Pulmonary artery endothelial cell (primary cell): ENCODE measurements around the gene TKT. TPM values are rescaled to one million over a fixed set of nuclear protein-coding genes. Genes with fewer than 3 reads are reported as not detected.

Experiments used
- DNase-seq: peaks from one replicate; pipeline ENCODE4 v3.0.0-alpha.2; 2011; ENCODE audit warnings: low read depth, low spot score
- total RNA-seq: library from RNA; depleted of rRNA; stranded (reverse); fragments of >200 nt; gene quantifications from 2 replicates; pipeline ENCODE4 v1.2.3, GENCODE V29; 2014

TKT gene
- total RNA-seq, 1 donor from 2014 or later = 702 TPM

GRCh38 chr3:53181528-53181927 lies 74.3 kb downstream of the TKT start:
- no peak for DNase-seq

DNA sequence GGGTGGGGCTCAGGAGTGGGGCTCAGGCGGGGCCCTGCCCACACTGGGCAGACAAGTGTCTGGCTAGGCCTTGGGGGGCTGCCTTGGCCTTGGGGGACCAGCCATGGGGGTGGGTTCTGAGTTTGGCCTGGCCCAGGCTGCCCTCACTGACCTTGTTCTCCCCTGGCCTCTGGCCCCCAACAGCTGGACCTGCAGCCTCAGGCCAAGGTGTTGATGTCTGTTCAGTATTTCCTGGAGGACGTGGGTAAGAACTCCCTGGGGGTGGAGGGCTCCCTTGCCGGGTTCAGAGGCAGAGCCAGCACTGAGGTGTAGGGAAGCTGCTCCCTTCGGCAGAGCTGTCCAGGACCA lies 74.8 kb downstream of the TKT start:
- DNase-seq = no peak

DNA sequence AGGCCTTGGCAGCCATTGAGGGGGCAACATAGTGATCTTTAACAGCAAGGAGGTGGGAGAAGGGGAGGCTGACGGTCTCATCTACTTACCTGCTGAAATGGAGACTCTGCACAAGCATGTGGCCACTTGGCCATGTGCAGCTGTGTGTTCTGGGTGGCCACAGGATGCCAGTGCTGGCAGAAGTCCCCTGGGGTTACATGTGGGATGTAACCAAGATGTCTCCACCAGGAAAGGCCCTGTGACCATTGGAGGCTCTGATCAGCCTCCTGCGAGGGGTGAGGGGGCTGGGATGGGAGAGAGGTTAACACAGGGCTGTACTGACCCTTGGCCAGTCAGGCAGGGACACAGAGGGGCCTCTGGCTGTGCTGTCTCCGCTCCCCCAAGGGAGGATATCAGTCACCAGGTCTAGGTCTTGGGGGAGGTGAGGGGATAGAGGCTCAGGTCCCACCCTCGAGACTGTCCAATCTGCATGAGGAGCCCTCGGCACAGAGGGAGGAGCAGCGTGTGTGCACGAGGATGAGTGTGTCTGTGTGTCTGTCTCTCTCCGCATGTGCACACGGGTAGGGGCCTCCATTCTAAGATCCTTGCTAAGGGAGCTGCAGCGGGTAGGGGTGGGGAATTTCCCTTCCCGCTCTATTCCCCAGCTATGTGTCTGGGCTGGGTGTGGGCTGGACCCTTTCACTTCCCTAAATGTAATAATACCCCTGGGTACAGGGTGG lies 75.4 kb downstream of the TKT start:
- DNase-seq = no peak

DNA sequence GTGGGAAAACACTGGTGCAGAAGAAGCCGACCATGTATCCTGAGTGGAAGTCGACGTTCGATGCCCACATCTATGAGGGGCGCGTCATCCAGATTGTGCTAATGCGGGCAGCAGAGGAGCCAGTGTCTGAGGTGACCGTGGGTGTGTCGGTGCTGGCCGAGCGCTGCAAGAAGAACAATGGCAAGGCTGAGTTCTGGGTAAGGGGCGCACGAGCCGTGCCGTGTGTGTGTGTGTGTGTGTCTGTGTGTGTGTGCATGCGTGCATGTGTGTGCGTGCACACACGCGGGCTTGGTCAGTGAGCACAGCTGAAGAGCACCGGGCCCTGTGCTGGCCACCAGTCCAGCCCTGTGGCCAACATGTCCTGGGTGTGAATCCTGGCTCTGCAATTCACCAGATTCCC lies 76.2 kb downstream of the TKT start:
- DNase-seq = no peak

DNA sequence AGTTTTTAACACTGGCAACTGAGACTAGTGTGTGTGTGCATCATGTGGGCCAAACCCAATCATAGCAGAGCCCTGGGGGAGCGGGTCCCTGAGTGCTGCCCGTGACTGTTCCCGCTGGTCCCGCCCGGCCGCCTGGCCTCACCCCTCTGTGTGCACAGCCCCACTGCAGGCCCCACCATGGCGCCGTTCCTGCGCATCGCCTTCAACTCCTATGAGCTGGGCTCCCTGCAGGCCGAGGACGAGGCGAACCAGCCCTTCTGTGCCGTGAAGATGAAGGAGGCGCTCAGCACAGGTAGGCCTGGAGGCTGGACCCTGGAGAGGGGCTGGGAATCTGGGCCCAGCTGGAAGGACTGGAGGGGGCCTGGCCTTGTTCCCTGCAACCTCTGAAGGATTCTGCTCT lies 77.6 kb downstream of the TKT start:
- DNase-seq = no peak

DNA sequence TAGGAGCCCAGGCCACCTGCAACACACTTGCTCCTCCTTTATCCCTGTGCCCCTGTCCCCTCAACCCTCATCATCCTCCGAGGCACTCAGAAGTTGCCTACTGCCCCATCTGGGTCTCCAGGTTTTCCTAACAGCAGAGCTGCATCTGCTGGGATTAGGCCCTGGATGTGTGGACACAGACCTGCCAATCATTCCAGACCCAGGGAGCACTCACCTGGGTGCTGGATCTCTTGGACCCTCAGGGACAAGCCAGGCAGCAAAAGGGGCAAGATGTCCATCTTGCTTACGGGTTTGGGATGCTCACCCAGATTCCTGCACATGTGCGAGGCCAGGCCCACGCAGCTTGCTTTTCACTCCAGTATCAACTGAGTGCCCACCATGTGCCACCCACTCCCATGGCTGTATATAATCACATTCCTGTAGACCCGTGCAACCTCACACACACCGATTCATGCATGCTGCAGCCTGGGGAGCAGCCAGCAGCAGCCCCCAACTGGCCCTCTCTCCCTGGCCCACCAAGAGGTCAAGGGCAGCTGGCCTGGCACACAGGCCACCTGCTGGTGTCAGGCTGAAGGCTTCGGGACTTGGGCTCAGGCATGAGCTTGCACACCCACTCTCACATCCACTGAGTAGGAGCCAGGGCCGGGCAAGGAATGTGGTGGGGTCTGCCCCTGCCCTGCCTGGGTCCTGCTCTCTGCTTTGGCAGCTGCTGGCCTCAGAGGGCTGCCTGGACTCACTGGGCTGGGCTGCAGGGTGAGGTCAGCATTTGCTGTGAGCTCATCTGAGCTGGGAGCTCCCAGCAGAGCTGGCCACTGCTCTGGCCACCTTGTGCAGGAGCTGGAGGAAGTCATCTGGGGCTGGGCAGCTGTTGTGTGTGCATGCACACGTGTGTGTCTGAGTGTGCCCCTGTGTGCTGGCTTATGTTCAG lies 79.9 kb downstream of the TKT start:
- no peak for DNase-seq

Other genes starting within 250 kb of the TKT start
- 4.0 and 4.4 TPM in 2 replicates for gene SFMBT1, start 209.9 kb downstream of the TKT start, total RNA-seq
- 25.3 and 32.6 TPM in 2 replicates for gene RFT1, start 125.6 kb downstream of the TKT start, total RNA-seq
- gene PRKCD, start 94.8 kb downstream of the TKT start, total RNA-seq = 3.8 and 3.9 TPM in 2 replicates
- gene DCP1A, start 91.5 kb upstream of the TKT start, total RNA-seq = 13.7 and 14.3 TPM in 2 replicates
- gene CACNA1D, start 238.6 kb upstream of the TKT start, total RNA-seq = not detected in 2 replicates